HFF-Myc (cell line): ENCODE measurements around the gene CFAP58.

ENCODE experiments used
- DNase-seq: peaks from one replicate; pipeline ENCODE4 v3.0.0-alpha.2; 2011; ENCODE audit warnings: low read depth; ENCODE audit errors: extremely low read depth
- H3K4me3 ChIP-seq: replicated peaks from 2 replicates; pipeline ENCODE4 v1.5.1; 2011; ENCODE audit warnings: low read depth, mild to moderate bottlenecking, control low read depth, low read length
- TF ChIP-seq, protein P1 (sequence below): IDR thresholded peaks from 2 replicates; pipeline ENCODE4 v1.5.1; 2012; ENCODE audit warnings: mild to moderate bottlenecking, low read depth, low read length, control low read depth; ENCODE audit errors: missing control alignments

CFAP58 gene

DNA sequence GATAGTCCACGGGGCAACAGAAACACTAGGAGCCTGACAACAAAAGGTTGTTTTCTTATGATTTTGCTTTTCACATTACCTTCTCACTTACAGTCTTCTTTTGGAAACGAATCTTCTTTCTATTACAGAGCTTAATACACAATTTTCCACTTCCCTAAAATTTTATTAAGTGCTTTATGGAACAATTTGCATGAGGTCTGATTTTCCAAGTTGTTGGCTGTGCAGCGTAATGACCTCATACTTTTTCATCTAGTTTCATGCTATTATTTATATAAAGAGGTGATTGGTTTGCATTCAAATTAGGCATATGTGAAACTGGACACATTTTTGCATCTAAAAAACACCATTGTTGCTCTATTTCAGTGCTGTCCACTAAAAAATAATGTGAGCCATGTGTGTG lies 76.7 kb downstream of the CFAP58 start:
- no peak overlapping the region for H3K4me3 ChIP-seq
- TF ChIP-seq, protein P1, sequence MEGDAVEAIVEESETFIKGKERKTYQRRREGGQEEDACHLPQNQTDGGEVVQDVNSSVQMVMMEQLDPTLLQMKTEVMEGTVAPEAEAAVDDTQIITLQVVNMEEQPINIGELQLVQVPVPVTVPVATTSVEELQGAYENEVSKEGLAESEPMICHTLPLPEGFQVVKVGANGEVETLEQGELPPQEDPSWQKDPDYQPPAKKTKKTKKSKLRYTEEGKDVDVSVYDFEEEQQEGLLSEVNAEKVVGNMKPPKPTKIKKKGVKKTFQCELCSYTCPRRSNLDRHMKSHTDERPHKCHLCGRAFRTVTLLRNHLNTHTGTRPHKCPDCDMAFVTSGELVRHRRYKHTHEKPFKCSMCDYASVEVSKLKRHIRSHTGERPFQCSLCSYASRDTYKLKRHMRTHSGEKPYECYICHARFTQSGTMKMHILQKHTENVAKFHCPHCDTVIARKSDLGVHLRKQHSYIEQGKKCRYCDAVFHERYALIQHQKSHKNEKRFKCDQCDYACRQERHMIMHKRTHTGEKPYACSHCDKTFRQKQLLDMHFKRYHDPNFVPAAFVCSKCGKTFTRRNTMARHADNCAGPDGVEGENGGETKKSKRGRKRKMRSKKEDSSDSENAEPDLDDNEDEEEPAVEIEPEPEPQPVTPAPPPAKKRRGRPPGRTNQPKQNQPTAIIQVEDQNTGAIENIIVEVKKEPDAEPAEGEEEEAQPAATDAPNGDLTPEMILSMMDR = no peak
- DNase-seq = no peak

GRCh38 chr10:104433669-104434068 lies 80.0 kb downstream of the CFAP58 start:
- TF ChIP-seq, protein P1 = no peak
- no peak overlapping the region for H3K4me3 ChIP-seq

GRCh38 chr10:104434601-104435000 lies 81.0 kb downstream of the CFAP58 start:
- TF ChIP-seq, protein P1 = no peak
- DNase-seq = no peak
- no peak overlapping the region for H3K4me3 ChIP-seq

More at GRCh38 chr10:104433669-104434068, 80.0 kb downstream of the CFAP58 start:
- no peak for DNase-seq

DNA sequence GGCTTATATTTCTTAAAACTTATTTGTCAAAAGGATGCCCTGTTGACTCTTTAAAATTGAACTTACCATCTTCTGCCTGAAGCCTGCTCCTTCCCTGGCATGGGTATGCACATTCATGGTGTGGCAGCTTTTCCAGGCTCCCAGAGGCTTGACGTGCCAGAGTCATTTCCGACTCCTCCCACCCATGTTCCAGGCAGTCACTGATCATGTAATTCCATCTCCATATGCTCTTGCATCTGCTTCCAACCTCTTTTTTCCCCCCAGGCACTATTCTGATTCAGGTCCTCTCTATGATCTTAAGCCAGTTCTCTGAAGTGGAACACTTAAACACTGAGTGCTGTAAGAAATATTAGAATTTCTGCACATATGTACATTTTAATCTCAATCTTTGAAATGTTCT lies 82.2 kb downstream of the CFAP58 start:
- DNase-seq = peak; percentile 53
- TF ChIP-seq, protein P1 = no peak
- no peak overlapping the region for H3K4me3 ChIP-seq

DNA sequence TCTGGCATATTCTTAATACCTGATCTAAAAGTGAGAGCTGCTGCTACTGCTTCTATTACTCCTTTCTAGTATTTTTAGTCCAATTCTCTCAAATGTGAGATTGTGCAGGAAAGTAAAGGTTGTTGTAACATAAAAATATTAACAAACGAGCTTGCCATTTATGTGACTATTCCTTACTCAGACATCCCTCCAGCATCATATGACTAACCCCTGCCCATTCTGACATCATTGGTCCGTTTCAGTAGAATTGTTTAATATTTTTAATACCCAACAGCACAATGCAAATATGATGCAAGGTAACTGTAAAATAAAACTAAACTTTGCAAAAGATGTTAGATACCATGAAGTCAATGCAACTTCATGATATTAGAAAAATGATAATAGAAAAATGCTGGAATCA lies 83.6 kb downstream of the CFAP58 start:
- H3K4me3 ChIP-seq = no peak overlapping the region
- no peak for DNase-seq
- TF ChIP-seq, protein P1 = no peak

GRCh38 chr10:104440221-104440620 lies 86.6 kb downstream of the CFAP58 start:
- no peak overlapping the region for H3K4me3 ChIP-seq
- TF ChIP-seq, protein P1 = no peak
- no peak for DNase-seq

DNA sequence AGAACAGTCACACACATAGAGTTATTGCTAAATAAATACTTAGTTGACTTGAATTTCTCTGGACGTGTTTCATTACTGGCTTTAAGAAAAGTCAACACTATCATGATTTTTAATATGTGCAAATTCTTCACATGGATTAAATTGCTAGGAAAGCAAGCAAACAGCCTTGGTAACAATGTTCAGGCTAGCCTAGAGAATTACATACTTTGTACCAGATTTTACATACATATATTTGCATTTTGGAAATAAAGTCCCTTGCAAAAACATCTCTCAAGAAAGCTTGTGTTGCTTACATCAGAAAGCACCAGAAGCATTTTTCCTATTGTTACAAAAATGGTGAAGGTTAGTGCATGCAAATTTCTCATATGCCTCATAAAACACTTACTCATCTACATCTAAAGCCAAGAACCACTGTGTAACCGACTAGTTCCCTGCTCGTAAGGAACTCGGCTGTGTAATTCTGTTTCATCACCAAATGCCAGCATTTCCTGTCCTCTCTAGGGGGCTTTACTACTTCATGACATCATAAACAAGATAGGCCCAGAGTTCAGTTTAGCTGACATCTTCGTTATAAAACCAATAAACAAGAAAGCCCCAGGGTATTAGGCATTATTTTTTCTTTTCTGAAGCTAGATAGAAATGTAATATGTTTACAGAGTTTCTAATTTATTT lies 87.8 kb downstream of the CFAP58 start:
- TF ChIP-seq, protein P1 = no peak
- H3K4me3 ChIP-seq = no peak overlapping the region
- DNase-seq = peak; percentile 66
